ENCODE results near the gene PCNT. TPM values are rescaled to one million over a fixed set of nuclear protein-coding genes. Genes with fewer than 3 reads are reported as not detected.

Gene PCNT
- total and polyA plus RNA-seq, 2 of the 8 experiments (the other 6 are each of a cell fraction or from before 2014, with no cell fraction given): 9.9 to 45.1 TPM

DNA sequence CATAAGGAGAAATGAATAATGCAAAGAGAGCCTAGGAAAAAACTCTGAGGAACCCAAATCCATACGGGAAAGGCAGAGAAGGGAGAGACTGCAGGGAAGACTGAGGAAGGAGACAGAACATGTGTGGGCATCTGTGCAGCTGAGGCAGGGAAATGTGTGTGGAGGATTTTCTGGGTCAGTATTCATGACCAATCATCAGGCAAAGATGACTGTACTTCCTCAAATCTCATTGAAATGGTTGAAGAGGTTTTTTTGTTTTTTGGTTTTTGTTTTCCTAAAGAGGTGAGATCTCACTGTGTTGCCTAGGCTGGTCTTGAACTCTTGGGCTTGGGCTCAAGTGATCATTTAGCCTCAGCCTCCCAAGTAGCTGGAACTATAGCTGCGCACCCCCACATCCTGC lies 150.4 kb downstream of the PCNT start (continued):
- TF ChIP-seq, protein P1, sequence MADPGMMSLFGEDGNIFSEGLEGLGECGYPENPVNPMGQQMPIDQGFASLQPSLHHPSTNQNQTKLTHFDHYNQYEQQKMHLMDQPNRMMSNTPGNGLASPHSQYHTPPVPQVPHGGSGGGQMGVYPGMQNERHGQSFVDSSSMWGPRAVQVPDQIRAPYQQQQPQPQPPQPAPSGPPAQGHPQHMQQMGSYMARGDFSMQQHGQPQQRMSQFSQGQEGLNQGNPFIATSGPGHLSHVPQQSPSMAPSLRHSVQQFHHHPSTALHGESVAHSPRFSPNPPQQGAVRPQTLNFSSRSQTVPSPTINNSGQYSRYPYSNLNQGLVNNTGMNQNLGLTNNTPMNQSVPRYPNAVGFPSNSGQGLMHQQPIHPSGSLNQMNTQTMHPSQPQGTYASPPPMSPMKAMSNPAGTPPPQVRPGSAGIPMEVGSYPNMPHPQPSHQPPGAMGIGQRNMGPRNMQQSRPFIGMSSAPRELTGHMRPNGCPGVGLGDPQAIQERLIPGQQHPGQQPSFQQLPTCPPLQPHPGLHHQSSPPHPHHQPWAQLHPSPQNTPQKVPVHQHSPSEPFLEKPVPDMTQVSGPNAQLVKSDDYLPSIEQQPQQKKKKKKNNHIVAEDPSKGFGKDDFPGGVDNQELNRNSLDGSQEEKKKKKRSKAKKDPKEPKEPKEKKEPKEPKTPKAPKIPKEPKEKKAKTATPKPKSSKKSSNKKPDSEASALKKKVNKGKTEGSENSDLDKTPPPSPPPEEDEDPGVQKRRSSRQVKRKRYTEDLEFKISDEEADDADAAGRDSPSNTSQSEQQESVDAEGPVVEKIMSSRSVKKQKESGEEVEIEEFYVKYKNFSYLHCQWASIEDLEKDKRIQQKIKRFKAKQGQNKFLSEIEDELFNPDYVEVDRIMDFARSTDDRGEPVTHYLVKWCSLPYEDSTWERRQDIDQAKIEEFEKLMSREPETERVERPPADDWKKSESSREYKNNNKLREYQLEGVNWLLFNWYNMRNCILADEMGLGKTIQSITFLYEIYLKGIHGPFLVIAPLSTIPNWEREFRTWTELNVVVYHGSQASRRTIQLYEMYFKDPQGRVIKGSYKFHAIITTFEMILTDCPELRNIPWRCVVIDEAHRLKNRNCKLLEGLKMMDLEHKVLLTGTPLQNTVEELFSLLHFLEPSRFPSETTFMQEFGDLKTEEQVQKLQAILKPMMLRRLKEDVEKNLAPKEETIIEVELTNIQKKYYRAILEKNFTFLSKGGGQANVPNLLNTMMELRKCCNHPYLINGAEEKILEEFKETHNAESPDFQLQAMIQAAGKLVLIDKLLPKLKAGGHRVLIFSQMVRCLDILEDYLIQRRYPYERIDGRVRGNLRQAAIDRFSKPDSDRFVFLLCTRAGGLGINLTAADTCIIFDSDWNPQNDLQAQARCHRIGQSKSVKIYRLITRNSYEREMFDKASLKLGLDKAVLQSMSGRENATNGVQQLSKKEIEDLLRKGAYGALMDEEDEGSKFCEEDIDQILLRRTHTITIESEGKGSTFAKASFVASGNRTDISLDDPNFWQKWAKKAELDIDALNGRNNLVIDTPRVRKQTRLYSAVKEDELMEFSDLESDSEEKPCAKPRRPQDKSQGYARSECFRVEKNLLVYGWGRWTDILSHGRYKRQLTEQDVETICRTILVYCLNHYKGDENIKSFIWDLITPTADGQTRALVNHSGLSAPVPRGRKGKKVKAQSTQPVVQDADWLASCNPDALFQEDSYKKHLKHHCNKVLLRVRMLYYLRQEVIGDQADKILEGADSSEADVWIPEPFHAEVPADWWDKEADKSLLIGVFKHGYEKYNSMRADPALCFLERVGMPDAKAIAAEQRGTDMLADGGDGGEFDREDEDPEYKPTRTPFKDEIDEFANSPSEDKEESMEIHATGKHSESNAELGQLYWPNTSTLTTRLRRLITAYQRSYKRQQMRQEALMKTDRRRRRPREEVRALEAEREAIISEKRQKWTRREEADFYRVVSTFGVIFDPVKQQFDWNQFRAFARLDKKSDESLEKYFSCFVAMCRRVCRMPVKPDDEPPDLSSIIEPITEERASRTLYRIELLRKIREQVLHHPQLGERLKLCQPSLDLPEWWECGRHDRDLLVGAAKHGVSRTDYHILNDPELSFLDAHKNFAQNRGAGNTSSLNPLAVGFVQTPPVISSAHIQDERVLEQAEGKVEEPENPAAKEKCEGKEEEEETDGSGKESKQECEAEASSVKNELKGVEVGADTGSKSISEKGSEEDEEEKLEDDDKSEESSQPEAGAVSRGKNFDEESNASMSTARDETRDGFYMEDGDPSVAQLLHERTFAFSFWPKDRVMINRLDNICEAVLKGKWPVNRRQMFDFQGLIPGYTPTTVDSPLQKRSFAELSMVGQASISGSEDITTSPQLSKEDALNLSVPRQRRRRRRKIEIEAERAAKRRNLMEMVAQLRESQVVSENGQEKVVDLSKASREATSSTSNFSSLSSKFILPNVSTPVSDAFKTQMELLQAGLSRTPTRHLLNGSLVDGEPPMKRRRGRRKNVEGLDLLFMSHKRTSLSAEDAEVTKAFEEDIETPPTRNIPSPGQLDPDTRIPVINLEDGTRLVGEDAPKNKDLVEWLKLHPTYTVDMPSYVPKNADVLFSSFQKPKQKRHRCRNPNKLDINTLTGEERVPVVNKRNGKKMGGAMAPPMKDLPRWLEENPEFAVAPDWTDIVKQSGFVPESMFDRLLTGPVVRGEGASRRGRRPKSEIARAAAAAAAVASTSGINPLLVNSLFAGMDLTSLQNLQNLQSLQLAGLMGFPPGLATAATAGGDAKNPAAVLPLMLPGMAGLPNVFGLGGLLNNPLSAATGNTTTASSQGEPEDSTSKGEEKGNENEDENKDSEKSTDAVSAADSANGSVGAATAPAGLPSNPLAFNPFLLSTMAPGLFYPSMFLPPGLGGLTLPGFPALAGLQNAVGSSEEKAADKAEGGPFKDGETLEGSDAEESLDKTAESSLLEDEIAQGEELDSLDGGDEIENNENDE (IDR thresholded peaks at IDR 0.05; ENCODE audit: insufficient replicate concordance, low read length): no peak
- TF ChIP-seq YY1 (IDR thresholded peaks at IDR 0.05; ENCODE audit: low read depth, low read length) (no peak), NANOG (IDR thresholded peaks at IDR 0.05; ENCODE audit: insufficient read depth, low read depth, low read length, poor library complexity, severe bottlenecking) (no peak), KDM4A (IDR thresholded peaks at IDR 0.05; ENCODE audit: low read depth, low read length, severe bottlenecking) (no peak), PHF8 (conservative IDR thresholded peaks at IDR 0.05; ENCODE audit: low read depth, low read length) (no peak)
- TF ChIP-seq, protein P2, sequence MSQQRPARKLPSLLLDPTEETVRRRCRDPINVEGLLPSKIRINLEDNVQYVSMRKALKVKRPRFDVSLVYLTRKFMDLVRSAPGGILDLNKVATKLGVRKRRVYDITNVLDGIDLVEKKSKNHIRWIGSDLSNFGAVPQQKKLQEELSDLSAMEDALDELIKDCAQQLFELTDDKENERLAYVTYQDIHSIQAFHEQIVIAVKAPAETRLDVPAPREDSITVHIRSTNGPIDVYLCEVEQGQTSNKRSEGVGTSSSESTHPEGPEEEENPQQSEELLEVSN (IDR thresholded peaks at IDR 0.05): no peak
- TF ChIP-seq, protein P3, sequence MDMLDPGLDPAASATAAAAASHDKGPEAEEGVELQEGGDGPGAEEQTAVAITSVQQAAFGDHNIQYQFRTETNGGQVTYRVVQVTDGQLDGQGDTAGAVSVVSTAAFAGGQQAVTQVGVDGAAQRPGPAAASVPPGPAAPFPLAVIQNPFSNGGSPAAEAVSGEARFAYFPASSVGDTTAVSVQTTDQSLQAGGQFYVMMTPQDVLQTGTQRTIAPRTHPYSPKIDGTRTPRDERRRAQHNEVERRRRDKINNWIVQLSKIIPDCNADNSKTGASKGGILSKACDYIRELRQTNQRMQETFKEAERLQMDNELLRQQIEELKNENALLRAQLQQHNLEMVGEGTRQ (IDR thresholded peaks at IDR 0.05; ENCODE audit: low read length): no peak
